OCI-LY7 (cell line): ENCODE data around the gene CFAP97D2.

Source experiments
- CTCF ChIP-seq: fragments of 200-600 bp; sonication (generic); conservative IDR thresholded peaks from 2 replicates; pipeline ENCODE4 v1.5.1; 2014; ENCODE audit warnings: mild to moderate bottlenecking, antibody characterized with exemption, low read length, moderate library complexity, mixed read lengths
- EZH2phosphoT487 ChIP-seq: fragments of 200-600 bp; sonication (generic); IDR thresholded peaks from 2 replicates; pipeline ENCODE4 v1.6.1; 2018; ENCODE audit warnings: low read depth, borderline replicate concordance, mild to moderate bottlenecking, mixed run types, antibody characterized with exemption, low read length, moderate library complexity, mixed read lengths

DNA sequence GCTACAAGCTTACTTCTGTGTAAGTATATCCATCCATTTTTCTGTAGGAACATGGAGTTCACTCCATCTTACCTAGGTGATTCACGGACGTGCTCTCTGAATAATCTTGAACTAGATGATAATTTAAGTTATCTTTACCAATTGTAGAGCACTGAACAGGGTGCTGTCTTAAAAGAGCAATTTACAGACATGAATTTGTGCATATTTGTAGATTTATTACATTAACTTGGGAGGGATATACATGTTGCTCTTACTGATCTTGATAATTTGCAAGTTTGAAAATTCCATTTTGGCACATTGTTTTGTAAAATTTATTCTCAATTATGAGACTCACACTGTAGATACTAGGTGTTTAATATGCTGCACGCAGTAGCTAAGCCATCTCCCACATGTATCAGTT lies 64.9 kb downstream of the CFAP97D2 start:
- TF ChIP-seq CTCF = no peak
- TF ChIP-seq EZH2phosphoT487 = no peak
